HL-60 (cell line): ENCODE measurements around the gene NLRC5.

Source experiments
- DNase-seq, 2 experiments: peaks; one replicate each; pipeline ENCODE4 v3.0.0-alpha.2; 2010 to 2020; ENCODE audit warnings: low read depth in 1 of 2, low spot score in 1 of 2
- H3K27ac ChIP-seq: fragments of 250-450 bp; sonication (Bioruptor Pico); replicated peaks from 2 replicates; pipeline ENCODE4 v1.5.1; 2020; ENCODE audit warnings: mild to moderate bottlenecking, moderate library complexity
- H3K27me3 ChIP-seq: fragments of 250-450 bp; sonication (Bioruptor Pico); 2 replicates; pipeline ENCODE4 v1.5.1; 2021; ENCODE audit warnings: mild to moderate bottlenecking, moderate library complexity; ENCODE audit not compliant: insufficient read depth, poor library complexity, severe bottlenecking
- H3K4me3 ChIP-seq: replicated peaks from 2 replicates; pipeline ENCODE4 v1.5.1; 2011; ENCODE audit warnings: mild to moderate bottlenecking, control low read depth, low read length; ENCODE audit not compliant: insufficient read depth
- GABPA ChIP-seq: IDR thresholded peaks from 2 replicates; pipeline ENCODE4 v1.6.1; 2012; ENCODE audit warnings: low read depth
- POLR2AphosphoS5 ChIP-seq: IDR thresholded peaks from 2 replicates; pipeline ENCODE4 v1.6.1; 2012; ENCODE audit warnings: low read depth
- SPI1 ChIP-seq: IDR thresholded peaks from 2 replicates; pipeline ENCODE4 v1.6.1; 2012; ENCODE audit warnings: low read depth, mild to moderate bottlenecking, borderline replicate concordance
- TF ChIP-seq, protein P1 (sequence below): IDR thresholded peaks from one replicate; pipeline ENCODE4 v1.5.1; 2011; ENCODE audit warnings: low read length, control low read depth, inconsistent platforms; ENCODE audit not compliant: insufficient read depth
- TF ChIP-seq, protein P2 (sequence below): IDR thresholded peaks from 2 replicates; pipeline ENCODE4 v1.6.1; 2012; ENCODE audit warnings: low read depth; ENCODE audit not compliant: insufficient replicate concordance

The NLRC5 gene

DNA sequence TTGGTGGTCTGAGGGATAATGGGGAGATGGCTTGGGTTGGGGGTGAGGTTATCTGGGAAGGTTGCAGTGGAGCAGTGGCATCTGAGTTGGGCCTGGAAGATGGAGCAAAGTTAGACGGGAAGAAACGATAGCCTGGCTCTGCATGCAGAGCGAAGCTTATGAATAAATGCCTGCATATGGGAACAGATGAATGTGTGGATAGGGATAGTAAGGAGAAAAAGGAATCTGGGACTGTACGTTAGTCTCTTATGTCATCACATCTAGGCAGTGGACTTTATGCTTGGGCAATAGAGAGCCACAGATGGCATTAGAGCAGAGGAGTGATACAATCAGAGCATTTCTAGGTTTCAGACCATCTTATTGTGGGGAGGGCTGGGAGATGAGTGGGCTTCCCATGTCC lies 136.0 kb downstream of the NLRC5 start:
- TF ChIP-seq SPI1 (no peak), POLR2AphosphoS5 (no peak), GABPA (no peak)
- TF ChIP-seq, protein P1, sequence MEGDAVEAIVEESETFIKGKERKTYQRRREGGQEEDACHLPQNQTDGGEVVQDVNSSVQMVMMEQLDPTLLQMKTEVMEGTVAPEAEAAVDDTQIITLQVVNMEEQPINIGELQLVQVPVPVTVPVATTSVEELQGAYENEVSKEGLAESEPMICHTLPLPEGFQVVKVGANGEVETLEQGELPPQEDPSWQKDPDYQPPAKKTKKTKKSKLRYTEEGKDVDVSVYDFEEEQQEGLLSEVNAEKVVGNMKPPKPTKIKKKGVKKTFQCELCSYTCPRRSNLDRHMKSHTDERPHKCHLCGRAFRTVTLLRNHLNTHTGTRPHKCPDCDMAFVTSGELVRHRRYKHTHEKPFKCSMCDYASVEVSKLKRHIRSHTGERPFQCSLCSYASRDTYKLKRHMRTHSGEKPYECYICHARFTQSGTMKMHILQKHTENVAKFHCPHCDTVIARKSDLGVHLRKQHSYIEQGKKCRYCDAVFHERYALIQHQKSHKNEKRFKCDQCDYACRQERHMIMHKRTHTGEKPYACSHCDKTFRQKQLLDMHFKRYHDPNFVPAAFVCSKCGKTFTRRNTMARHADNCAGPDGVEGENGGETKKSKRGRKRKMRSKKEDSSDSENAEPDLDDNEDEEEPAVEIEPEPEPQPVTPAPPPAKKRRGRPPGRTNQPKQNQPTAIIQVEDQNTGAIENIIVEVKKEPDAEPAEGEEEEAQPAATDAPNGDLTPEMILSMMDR = no peak
- TF ChIP-seq, protein P2, sequence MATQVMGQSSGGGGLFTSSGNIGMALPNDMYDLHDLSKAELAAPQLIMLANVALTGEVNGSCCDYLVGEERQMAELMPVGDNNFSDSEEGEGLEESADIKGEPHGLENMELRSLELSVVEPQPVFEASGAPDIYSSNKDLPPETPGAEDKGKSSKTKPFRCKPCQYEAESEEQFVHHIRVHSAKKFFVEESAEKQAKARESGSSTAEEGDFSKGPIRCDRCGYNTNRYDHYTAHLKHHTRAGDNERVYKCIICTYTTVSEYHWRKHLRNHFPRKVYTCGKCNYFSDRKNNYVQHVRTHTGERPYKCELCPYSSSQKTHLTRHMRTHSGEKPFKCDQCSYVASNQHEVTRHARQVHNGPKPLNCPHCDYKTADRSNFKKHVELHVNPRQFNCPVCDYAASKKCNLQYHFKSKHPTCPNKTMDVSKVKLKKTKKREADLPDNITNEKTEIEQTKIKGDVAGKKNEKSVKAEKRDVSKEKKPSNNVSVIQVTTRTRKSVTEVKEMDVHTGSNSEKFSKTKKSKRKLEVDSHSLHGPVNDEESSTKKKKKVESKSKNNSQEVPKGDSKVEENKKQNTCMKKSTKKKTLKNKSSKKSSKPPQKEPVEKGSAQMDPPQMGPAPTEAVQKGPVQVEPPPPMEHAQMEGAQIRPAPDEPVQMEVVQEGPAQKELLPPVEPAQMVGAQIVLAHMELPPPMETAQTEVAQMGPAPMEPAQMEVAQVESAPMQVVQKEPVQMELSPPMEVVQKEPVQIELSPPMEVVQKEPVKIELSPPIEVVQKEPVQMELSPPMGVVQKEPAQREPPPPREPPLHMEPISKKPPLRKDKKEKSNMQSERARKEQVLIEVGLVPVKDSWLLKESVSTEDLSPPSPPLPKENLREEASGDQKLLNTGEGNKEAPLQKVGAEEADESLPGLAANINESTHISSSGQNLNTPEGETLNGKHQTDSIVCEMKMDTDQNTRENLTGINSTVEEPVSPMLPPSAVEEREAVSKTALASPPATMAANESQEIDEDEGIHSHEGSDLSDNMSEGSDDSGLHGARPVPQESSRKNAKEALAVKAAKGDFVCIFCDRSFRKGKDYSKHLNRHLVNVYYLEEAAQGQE = no peak
- Histone ChIP-seq H3K27ac (no peak overlapping the region), H3K27me3 (no peaks in the 10 kb centered on the region), H3K4me3 (no peak overlapping the region)
- DNase-seq = no peak

DNA sequence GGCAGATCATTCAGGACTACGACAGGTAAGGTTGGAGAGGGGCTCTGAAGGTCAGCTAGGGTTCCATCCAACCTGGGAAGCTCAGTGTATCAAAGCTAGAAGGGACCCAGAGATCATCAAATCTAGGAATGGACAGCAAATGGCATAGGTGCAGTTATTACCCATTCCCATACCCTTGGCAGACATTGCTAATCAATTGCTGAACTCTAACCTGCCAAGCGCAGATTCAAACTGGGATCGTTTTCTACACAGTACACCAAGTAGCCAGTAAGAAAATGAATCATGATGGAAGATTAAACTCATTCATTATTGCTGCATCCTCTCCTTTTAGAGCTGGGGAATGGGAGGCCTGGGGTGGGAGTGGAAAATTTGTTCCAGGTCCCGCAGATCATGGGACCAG lies 136.6 kb downstream of the NLRC5 start:
- H3K27me3 ChIP-seq = no peaks in the 10 kb centered on the region
- no peak overlapping the region for H3K27ac ChIP-seq
- DNase-seq = no peak
- H3K4me3 ChIP-seq = no peak overlapping the region
- TF ChIP-seq GABPA (no peak), SPI1 (no peak)

DNA sequence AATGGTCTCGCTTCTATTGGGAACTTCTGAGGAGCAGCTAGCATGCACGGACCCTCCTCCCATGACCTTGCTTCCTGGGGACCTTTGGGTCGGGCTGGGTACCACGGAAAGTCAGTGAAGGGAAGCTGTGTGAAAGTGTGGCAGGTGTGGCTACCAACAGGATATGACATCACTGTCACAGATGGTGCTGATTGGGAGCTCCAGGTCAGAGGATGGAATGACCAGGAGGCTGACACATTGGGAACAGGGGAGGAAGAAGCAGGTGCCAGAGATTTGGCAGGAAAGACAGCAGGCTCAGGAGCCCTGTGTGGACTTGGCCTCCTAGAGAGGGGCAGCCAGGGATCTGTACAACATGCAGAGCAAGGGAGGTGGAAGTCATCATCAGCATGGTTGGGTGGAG lies 137.1 kb downstream of the NLRC5 start:
- DNase-seq = no peak
- TF ChIP-seq GABPA (no peak), SPI1 (no peak), POLR2AphosphoS5 (no peak)
- TF ChIP-seq, protein P1 = no peak
- TF ChIP-seq, protein P2 = no peak

DNA sequence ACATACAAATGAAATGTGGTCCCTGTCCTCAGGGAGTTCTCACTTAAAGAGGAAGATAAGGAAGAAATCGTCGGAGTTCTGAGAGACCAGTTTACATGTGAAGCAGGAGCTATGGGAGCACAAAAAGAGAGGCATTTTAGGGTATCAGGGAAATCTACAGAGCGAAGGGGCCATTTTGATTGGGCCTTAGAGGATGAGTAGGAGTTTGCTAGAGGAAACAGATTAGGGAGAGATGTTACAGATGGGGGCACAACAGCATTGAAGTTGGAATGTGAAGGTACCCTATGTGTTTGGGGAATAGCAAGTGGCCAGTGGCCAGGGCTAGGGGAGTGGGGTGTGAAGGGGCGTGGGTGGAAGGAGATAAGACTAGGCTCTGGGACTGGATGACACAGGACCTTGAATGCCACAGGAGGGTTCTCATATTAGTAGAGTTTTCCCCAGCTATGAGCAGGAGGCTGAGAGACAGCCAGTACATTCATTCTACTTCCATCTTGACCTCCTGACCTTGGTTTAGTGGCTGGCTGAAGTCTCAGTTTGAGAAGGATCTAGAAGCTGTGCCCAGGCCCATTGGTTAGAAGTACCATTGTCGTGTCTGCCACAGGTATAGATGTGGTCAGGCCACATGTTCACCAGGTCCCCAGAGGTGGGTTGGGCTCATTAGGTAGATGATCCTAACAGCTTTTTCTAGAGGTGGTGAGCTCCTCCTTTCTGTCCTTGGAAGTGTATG lies 137.8 kb downstream of the NLRC5 start:
- no peaks in the 10 kb centered on the region for H3K27me3 ChIP-seq
- TF ChIP-seq, protein P2 = no peak
- TF ChIP-seq POLR2AphosphoS5 = no peak
- TF ChIP-seq GABPA = no peak
- TF ChIP-seq, protein P1 = no peak
- TF ChIP-seq SPI1 = no peak
- H3K27ac ChIP-seq = no peak overlapping the region
- H3K4me3 ChIP-seq = no peak overlapping the region
- DNase-seq = no peak

More for the DNA sequence above, 137.1 kb downstream of the NLRC5 start:
- Histone ChIP-seq H3K27ac (no peak overlapping the region), H3K27me3 (no peaks in the 10 kb centered on the region), H3K4me3 (no peak overlapping the region)
